Measurements from ENCODE around the gene IL18RAP. TPM values are rescaled to one million over a fixed set of nuclear protein-coding genes. Genes with fewer than 3 reads are reported as not detected.

IL18RAP gene
- total RNA-seq (3.7 TPM), polyA plus RNA-seq (3.0 TPM)
- long read RNA-seq, donor 1: 0 reads
- long read RNA-seq, donor 2: 0 reads
- long read RNA-seq, donor 3: 0 reads
- long read RNA-seq, donor 4: 0 reads
- long read RNA-seq, donor 5: 0 reads
- long read RNA-seq, donor 6, partial matches to known transcripts: 0 of 1 reads
- long read RNA-seq, donor 6, other reads (novel, unspliced or antisense): 0 of 1 reads
- long read RNA-seq, donor 7: 0 reads
- long read RNA-seq, donor 8: 0 reads
- long read RNA-seq, donor 9: 0 reads
- long read RNA-seq, donor 10: 0 reads

GRCh38 chr2:102422910-102423309, at the start of gene IL18RAP:
TSS of gene IL18RAP (plus strand) at chr2:102423160. CDS start at chr2:102423278, 118 bp downstream.
- Histone ChIP-seq H3K27ac (ENCODE audit: low read depth in 1 of 2, low read length in 1 of 2) (no peak within 1 kb of the TSS), H3K4me1 (ENCODE audit: control insufficient read depth in 2 of 2, insufficient read depth in 2 of 2, low read length in 2 of 2) (peaks cover 0 to 6% of the 10 kb centered on the region in 2 donors), H3K36me3 (ENCODE audit: control insufficient read depth in 2 of 2, insufficient read depth in 2 of 2, low read length in 1 of 2) (no peaks in the 10 kb centered on the region), H3K4me3 (ENCODE audit: low read length in 2 of 2) (no peak within 1 kb of the TSS), H3K9me3 (ENCODE audit: control insufficient read depth in 2 of 2, insufficient read depth in 1 of 2, low read length in 1 of 2) (no peaks in the 10 kb centered on the region), H3K27me3 (ENCODE audit: control insufficient read depth in 2 of 2, insufficient read depth in 1 of 2, low read length in 1 of 2) (no peaks in the 10 kb centered on the region)
- WGBS: 78% methylated on average over 3 of the region's 3 CpGs
- DNase-seq (ENCODE audit: low read depth in 6 of 9, low spot score in 9 of 9): no peak

- no peaks in the 10 kb centered on the region for H3K36me3 ChIP-seq (ENCODE audit: control insufficient read depth in 2 of 2, insufficient read depth in 2 of 2, low read length in 1 of 2)
- DNase-seq (ENCODE audit: low read depth in 6 of 9, low spot score in 9 of 9): no peak
- H3K27ac ChIP-seq (ENCODE audit: low read depth in 1 of 2, low read length in 1 of 2): no peak overlapping the region
- 97% methylated on average over 1 of the region's 1 CpG for WGBS
- H3K4me3 ChIP-seq (ENCODE audit: low read length in 2 of 2): no peak overlapping the region
- no peaks in the 10 kb centered on the region for H3K9me3 ChIP-seq (ENCODE audit: control insufficient read depth in 2 of 2, insufficient read depth in 1 of 2, low read length in 1 of 2)
- no peaks in the 10 kb centered on the region for H3K27me3 ChIP-seq (ENCODE audit: control insufficient read depth in 2 of 2, insufficient read depth in 1 of 2, low read length in 1 of 2)
- no peaks in the 10 kb centered on the region for H3K4me1 ChIP-seq (ENCODE audit: control insufficient read depth in 2 of 2, insufficient read depth in 2 of 2, low read length in 2 of 2)
Observed at GRCh38 chr2:102376052-102376591, 46.8 kb upstream of the IL18RAP start.

GRCh38 chr2:102383722-102384121, 39.2 kb upstream of the IL18RAP start:
- H3K27ac ChIP-seq (ENCODE audit: low read depth in 1 of 2, low read length in 1 of 2): no peak overlapping the region
- no peaks in the 10 kb centered on the region for H3K4me1 ChIP-seq (ENCODE audit: control insufficient read depth in 2 of 2, insufficient read depth in 2 of 2, low read length in 2 of 2)
- H3K27me3 ChIP-seq (ENCODE audit: control insufficient read depth in 2 of 2, insufficient read depth in 1 of 2, low read length in 1 of 2): no peaks in the 10 kb centered on the region
- no peak for DNase-seq (ENCODE audit: low read depth in 6 of 9, low spot score in 9 of 9)
- H3K4me3 ChIP-seq (ENCODE audit: low read length in 2 of 2): no peak overlapping the region
- H3K9me3 ChIP-seq (ENCODE audit: control insufficient read depth in 2 of 2, insufficient read depth in 1 of 2, low read length in 1 of 2): peaks cover 0 to 3% of the 10 kb centered on the region in 2 donors
- H3K36me3 ChIP-seq (ENCODE audit: control insufficient read depth in 2 of 2, insufficient read depth in 2 of 2, low read length in 1 of 2): no peaks in the 10 kb centered on the region

GRCh38 chr2:102385522-102385921, 37.4 kb upstream of the IL18RAP start:
- no peaks in the 10 kb centered on the region for H3K27me3 ChIP-seq (ENCODE audit: control insufficient read depth in 2 of 2, insufficient read depth in 1 of 2, low read length in 1 of 2)
- DNase-seq (ENCODE audit: low read depth in 6 of 9, low spot score in 9 of 9): no peak
- no peaks in the 10 kb centered on the region for H3K36me3 ChIP-seq (ENCODE audit: control insufficient read depth in 2 of 2, insufficient read depth in 2 of 2, low read length in 1 of 2)
- H3K4me1 ChIP-seq (ENCODE audit: control insufficient read depth in 2 of 2, insufficient read depth in 2 of 2, low read length in 2 of 2): no peaks in the 10 kb centered on the region
- peaks cover 0 to 3% of the 10 kb centered on the region in 2 donors for H3K9me3 ChIP-seq (ENCODE audit: control insufficient read depth in 2 of 2, insufficient read depth in 1 of 2, low read length in 1 of 2)
- H3K27ac ChIP-seq (ENCODE audit: low read depth in 1 of 2, low read length in 1 of 2): no peak overlapping the region
- WGBS: 95% methylated on average over 1 of the region's 1 CpG
- no peak overlapping the region for H3K4me3 ChIP-seq (ENCODE audit: low read length in 2 of 2)

GRCh38 chr2:102386004-102386403, 37.0 kb upstream of the IL18RAP start:
- peaks cover 0 to 3% of the 10 kb centered on the region in 2 donors for H3K9me3 ChIP-seq (ENCODE audit: control insufficient read depth in 2 of 2, insufficient read depth in 1 of 2, low read length in 1 of 2)
- 94% methylated on average over 3 of the region's 3 CpGs for WGBS
- no peaks in the 10 kb centered on the region for H3K4me1 ChIP-seq (ENCODE audit: control insufficient read depth in 2 of 2, insufficient read depth in 2 of 2, low read length in 2 of 2)
- no peak for DNase-seq (ENCODE audit: low read depth in 6 of 9, low spot score in 9 of 9)
- no peaks in the 10 kb centered on the region for H3K27me3 ChIP-seq (ENCODE audit: control insufficient read depth in 2 of 2, insufficient read depth in 1 of 2, low read length in 1 of 2)
- no peak overlapping the region for H3K4me3 ChIP-seq (ENCODE audit: low read length in 2 of 2)
- no peak overlapping the region for H3K27ac ChIP-seq (ENCODE audit: low read depth in 1 of 2, low read length in 1 of 2)
- H3K36me3 ChIP-seq (ENCODE audit: control insufficient read depth in 2 of 2, insufficient read depth in 2 of 2, low read length in 1 of 2): no peaks in the 10 kb centered on the region

GRCh38 chr2:102386867-102387541, 36.0 kb upstream of the IL18RAP start:
- 95% methylated on average over 3 of the region's 3 CpGs for WGBS
- Histone ChIP-seq H3K27me3 (ENCODE audit: control insufficient read depth in 2 of 2, insufficient read depth in 1 of 2, low read length in 1 of 2) (no peaks in the 10 kb centered on the region), H3K9me3 (ENCODE audit: control insufficient read depth in 2 of 2, insufficient read depth in 1 of 2, low read length in 1 of 2) (peaks cover 0 to 3% of the 10 kb centered on the region in 2 donors), H3K27ac (ENCODE audit: low read depth in 1 of 2, low read length in 1 of 2) (no peak overlapping the region), H3K4me1 (ENCODE audit: control insufficient read depth in 2 of 2, insufficient read depth in 2 of 2, low read length in 2 of 2) (no peaks in the 10 kb centered on the region), H3K4me3 (ENCODE audit: low read length in 2 of 2) (no peak overlapping the region), H3K36me3 (ENCODE audit: control insufficient read depth in 2 of 2, insufficient read depth in 2 of 2, low read length in 1 of 2) (no peaks in the 10 kb centered on the region)
- DNase-seq (ENCODE audit: low read depth in 6 of 9, low spot score in 9 of 9): no peak

GRCh38 chr2:102387763-102388546, 35.0 kb upstream of the IL18RAP start:
- no peaks in the 10 kb centered on the region for H3K27me3 ChIP-seq (ENCODE audit: control insufficient read depth in 2 of 2, insufficient read depth in 1 of 2, low read length in 1 of 2)
- H3K4me3 ChIP-seq (ENCODE audit: low read length in 2 of 2): no peak overlapping the region
- H3K4me1 ChIP-seq (ENCODE audit: control insufficient read depth in 2 of 2, insufficient read depth in 2 of 2, low read length in 2 of 2): no peaks in the 10 kb centered on the region
- WGBS: 95% methylated on average over 7 of the region's 7 CpGs
- no peaks in the 10 kb centered on the region for H3K36me3 ChIP-seq (ENCODE audit: control insufficient read depth in 2 of 2, insufficient read depth in 2 of 2, low read length in 1 of 2)
- no peak for DNase-seq (ENCODE audit: low read depth in 6 of 9, low spot score in 9 of 9)
- H3K9me3 ChIP-seq (ENCODE audit: control insufficient read depth in 2 of 2, insufficient read depth in 1 of 2, low read length in 1 of 2): peaks cover 0 to 3% of the 10 kb centered on the region in 2 donors
- H3K27ac ChIP-seq (ENCODE audit: low read depth in 1 of 2, low read length in 1 of 2): no peak overlapping the region

GRCh38 chr2:102391565-102391964, 31.4 kb upstream of the IL18RAP start:
- no peaks in the 10 kb centered on the region for H3K27me3 ChIP-seq (ENCODE audit: control insufficient read depth in 2 of 2, insufficient read depth in 1 of 2, low read length in 1 of 2)
- H3K36me3 ChIP-seq (ENCODE audit: control insufficient read depth in 2 of 2, insufficient read depth in 2 of 2, low read length in 1 of 2): no peaks in the 10 kb centered on the region
- 91% methylated on average over 2 of the region's 2 CpGs for WGBS
- H3K4me1 ChIP-seq (ENCODE audit: control insufficient read depth in 2 of 2, insufficient read depth in 2 of 2, low read length in 2 of 2): no peaks in the 10 kb centered on the region
- DNase-seq (ENCODE audit: low read depth in 6 of 9, low spot score in 9 of 9): no peak
- H3K9me3 ChIP-seq (ENCODE audit: control insufficient read depth in 2 of 2, insufficient read depth in 1 of 2, low read length in 1 of 2): no peaks in the 10 kb centered on the region
- no peak overlapping the region for H3K27ac ChIP-seq (ENCODE audit: low read depth in 1 of 2, low read length in 1 of 2)
- no peak overlapping the region for H3K4me3 ChIP-seq (ENCODE audit: low read length in 2 of 2)

GRCh38 chr2:102392096-102392495, 30.9 kb upstream of the IL18RAP start:
- Histone ChIP-seq H3K9me3 (ENCODE audit: control insufficient read depth in 2 of 2, insufficient read depth in 1 of 2, low read length in 1 of 2) (no peaks in the 10 kb centered on the region), H3K27ac (ENCODE audit: low read depth in 1 of 2, low read length in 1 of 2) (no peak overlapping the region), H3K4me1 (ENCODE audit: control insufficient read depth in 2 of 2, insufficient read depth in 2 of 2, low read length in 2 of 2) (no peaks in the 10 kb centered on the region), H3K4me3 (ENCODE audit: low read length in 2 of 2) (no peak overlapping the region), H3K36me3 (ENCODE audit: control insufficient read depth in 2 of 2, insufficient read depth in 2 of 2, low read length in 1 of 2) (no peaks in the 10 kb centered on the region), H3K27me3 (ENCODE audit: control insufficient read depth in 2 of 2, insufficient read depth in 1 of 2, low read length in 1 of 2) (no peaks in the 10 kb centered on the region)
- DNase-seq (ENCODE audit: low read depth in 6 of 9, low spot score in 9 of 9): no peak
- 81% methylated on average over 3 of the region's 3 CpGs for WGBS
